ENCODE results near the gene PDE8A. TPM values are rescaled to one million over a fixed set of nuclear protein-coding genes. Genes with fewer than 3 reads are reported as not detected.

Gene PDE8A
- total and polyA plus RNA-seq, 10 of the 15 experiments (the other 5 are each of a cell fraction or from before 2014, with no cell fraction given) = 6.7 to 69.2 (median 27.2) TPM

DNA sequence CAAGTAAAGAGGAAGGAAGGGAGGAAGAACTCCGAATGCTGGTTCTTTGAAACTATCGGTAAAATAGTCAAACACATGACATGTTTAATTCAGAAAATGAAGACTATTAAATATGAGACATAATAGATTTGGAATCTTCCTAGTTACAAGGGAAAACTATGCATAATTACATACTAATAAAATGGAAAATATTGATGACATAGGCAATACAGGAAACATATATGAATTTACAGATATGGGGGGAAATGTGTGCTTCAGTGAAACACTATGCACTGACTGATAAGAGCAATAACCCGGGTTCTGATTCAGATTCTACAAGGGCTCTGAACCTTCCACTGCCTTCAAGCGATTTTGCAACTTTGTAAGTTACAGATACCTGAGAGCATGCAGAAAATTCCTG lies 185.9 kb downstream of the PDE8A start (continued):
- TF ChIP-seq, protein P1, sequence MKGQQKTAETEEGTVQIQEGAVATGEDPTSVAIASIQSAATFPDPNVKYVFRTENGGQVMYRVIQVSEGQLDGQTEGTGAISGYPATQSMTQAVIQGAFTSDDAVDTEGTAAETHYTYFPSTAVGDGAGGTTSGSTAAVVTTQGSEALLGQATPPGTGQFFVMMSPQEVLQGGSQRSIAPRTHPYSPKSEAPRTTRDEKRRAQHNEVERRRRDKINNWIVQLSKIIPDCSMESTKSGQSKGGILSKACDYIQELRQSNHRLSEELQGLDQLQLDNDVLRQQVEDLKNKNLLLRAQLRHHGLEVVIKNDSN (IDR thresholded peaks at IDR 0.05; ENCODE audit: borderline replicate concordance, extremely low read length, insufficient read depth, low read depth, low read length) = no peak
- no peak for TF ChIP-seq ZNF207 (IDR thresholded peaks at IDR 0.05; ENCODE audit: borderline replicate concordance)

DNA sequence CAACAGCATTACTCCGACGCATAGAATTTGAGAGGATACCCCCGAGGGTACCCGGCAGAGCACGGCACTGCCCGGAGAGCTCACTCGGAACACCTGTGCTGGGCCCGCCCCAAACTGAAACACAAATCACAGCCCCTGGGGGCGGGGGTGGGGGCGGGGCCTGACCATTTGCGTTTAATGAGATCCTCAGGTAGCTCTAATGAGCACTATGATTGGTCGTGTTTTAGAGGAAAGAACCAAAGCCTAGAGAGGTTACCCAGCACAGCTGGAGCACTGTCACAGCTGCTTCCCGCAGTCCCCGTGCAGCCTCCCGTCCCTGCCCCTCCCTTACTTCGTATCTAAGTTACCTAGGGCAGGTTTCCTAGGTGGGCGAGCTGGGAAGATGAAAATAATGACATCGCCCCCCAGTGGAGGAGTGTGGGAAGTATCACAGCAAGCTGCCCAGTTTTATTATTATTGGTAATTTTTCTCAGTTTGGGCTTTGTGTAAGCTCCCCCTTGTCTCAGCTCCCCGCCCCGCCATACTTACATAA lies 187.1 kb downstream of the PDE8A start:
- intact Hi-C loops (cut with micrococcal nuclease; ENCODE audit: unreplicated experiment) = no loop called here
- H3K27ac ChIP-seq (ENCODE audit: control insufficient read depth, insufficient read depth) = no peak overlapping the region
- ChIA-PET RAD21 (ENCODE audit: unreplicated experiment) (interaction anchor here (0.6 to 1.4 kb wide), 6 partner anchors 96 to 584 kb away, joined by 3 to 4 read pairs (median 3); no protein-coding TSS in a partner anchor), SMC1A (ENCODE audit: uncharacterized antibody, unreplicated experiment) (interaction anchor here (0.7 kb wide), 1 partner anchor 125 kb away, joined by 3 read pairs; no protein-coding TSS in a partner anchor), POLR2A (no interaction called here), CTCF (interaction anchor here (0.7 to 1.3 kb wide), 7 partner anchors 8 to 215 kb away, joined by 3 to 5 read pairs (median 4); no protein-coding TSS in a partner anchor)
- no peaks in the 10 kb centered on the region for H3K4me1 ChIP-seq (ENCODE audit: control insufficient read depth, insufficient read depth, low read length)
- no peak overlapping the region for H3K9ac ChIP-seq (ENCODE audit: control insufficient read depth, insufficient read depth, low read length)
- DNase-seq (ENCODE audit: low read depth, low spot score) = no peak
- ATAC-seq = peak; percentile 56
- no peak overlapping the region; the same call in 1 of the 2 replicates for H2AFZ ChIP-seq (ENCODE audit: control insufficient read depth, low read depth, low read length)
- peak overlapping the region; percentile 38 for H3K4me2 ChIP-seq (ENCODE audit: control insufficient read depth, insufficient read depth)
- no peaks in the 10 kb centered on the region for H3K79me2 ChIP-seq (ENCODE audit: control insufficient read depth, insufficient read depth, low read length)
- TF ChIP-seq, protein P2, sequence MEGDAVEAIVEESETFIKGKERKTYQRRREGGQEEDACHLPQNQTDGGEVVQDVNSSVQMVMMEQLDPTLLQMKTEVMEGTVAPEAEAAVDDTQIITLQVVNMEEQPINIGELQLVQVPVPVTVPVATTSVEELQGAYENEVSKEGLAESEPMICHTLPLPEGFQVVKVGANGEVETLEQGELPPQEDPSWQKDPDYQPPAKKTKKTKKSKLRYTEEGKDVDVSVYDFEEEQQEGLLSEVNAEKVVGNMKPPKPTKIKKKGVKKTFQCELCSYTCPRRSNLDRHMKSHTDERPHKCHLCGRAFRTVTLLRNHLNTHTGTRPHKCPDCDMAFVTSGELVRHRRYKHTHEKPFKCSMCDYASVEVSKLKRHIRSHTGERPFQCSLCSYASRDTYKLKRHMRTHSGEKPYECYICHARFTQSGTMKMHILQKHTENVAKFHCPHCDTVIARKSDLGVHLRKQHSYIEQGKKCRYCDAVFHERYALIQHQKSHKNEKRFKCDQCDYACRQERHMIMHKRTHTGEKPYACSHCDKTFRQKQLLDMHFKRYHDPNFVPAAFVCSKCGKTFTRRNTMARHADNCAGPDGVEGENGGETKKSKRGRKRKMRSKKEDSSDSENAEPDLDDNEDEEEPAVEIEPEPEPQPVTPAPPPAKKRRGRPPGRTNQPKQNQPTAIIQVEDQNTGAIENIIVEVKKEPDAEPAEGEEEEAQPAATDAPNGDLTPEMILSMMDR (IDR thresholded peaks at IDR 0.05 in 2 of 3, conservative IDR thresholded peaks at IDR 0.05 in 1 of 3; ENCODE audit: control insufficient read depth in 2 of 3, extremely low read depth in 1 of 3, insufficient read depth in 1 of 3, low read depth in 3 of 3, low read length in 3 of 3) = peak; percentile 27 to 55 (median 36)
- TF ChIP-seq STAT3 (IDR thresholded peaks at IDR 0.05; ENCODE audit: low read depth, low read length) (no peak), RAD21 (IDR thresholded peaks at IDR 0.05; ENCODE audit: insufficient read depth, low read depth, low read length) (peak; percentile 52)
- in situ Hi-C loops (cut with MboI) = no loop called here
- H3K9me3 ChIP-seq (replicated peaks; ENCODE audit: control insufficient read depth, insufficient read depth, low read length) = no peaks in the 10 kb centered on the region; the same call in 2 of the 3 replicates
- no peak for FAIRE-seq
- no peaks in the 10 kb centered on the region for H4K20me1 ChIP-seq (ENCODE audit: control insufficient read depth, insufficient read depth)
- BruUV-seq (replicated peaks) = no TSS peak
- H3K36me3 ChIP-seq (ENCODE audit: control insufficient read depth in 2 of 2, insufficient read depth in 2 of 2, low read length in 1 of 2) = no peaks in the 10 kb centered on the region
- peaks cover 0 to 4% of the 10 kb centered on the region in 2 experiments; a peak in 1 of 4 replicates for H3K27me3 ChIP-seq (replicated peaks in 1 of 2; ENCODE audit: control insufficient read depth in 2 of 2, insufficient read depth in 2 of 2, low read length in 1 of 2)
- no peak overlapping the region for H3K4me3 ChIP-seq
- 16% methylated on average over 18 of the region's 20 CpGs for WGBS (ENCODE audit: insufficient coverage, insufficient replicate concordance, low lambda C conversion rate, missing lambda C conversion rate)
